GM23338 (cell line): ENCODE results near the gene CCDC40. TPM values are rescaled to one million over a fixed set of nuclear protein-coding genes. Genes with fewer than 3 reads are reported as not detected.

Experiments used
- ATAC-seq: fragments of 200-7000 bp; cut with Tn5 transposase; 3 replicates; pipeline ENCODE4 v1.9.1; 2020
- DNase-seq: peaks from one replicate; pipeline ENCODE4 v3.0.0-alpha.2; 2015; ENCODE audit warnings: low spot score
- H2AFZ ChIP-seq: fragments of 200-600 bp; sonication (generic); 2 replicates; pipeline ENCODE4 v1.8.0; 2016; ENCODE audit warnings: antibody characterized with exemption, mild to moderate bottlenecking, moderate library complexity
- H3F3A ChIP-seq: fragments of 200-600 bp; sonication (generic); replicated peaks from 2 replicates; pipeline ENCODE4 v1.8.0; 2017; ENCODE audit warnings: antibody characterized with exemption, mixed run types, low read depth
- H3K27ac ChIP-seq: fragments of 200-600 bp; sonication (generic); 2 replicates; pipeline ENCODE4 v1.6.1; 2016; ENCODE audit warnings: low read depth
- H3K27me3 ChIP-seq: fragments of 200-600 bp; sonication (generic); 2 replicates; pipeline ENCODE4 v1.8.0; 2016; ENCODE audit warnings: mild to moderate bottlenecking, mixed run types, moderate library complexity; ENCODE audit not compliant: insufficient read depth
- H3K36me3 ChIP-seq: fragments of 200-600 bp; sonication (generic); 2 replicates; pipeline ENCODE4 v1.8.0; 2016; ENCODE audit warnings: mild to moderate bottlenecking; ENCODE audit not compliant: insufficient read depth
- H3K4me1 ChIP-seq: fragments of 200-600 bp; sonication (generic); 2 replicates; pipeline ENCODE4 v1.8.0; 2016; ENCODE audit warnings: mild to moderate bottlenecking, moderate library complexity; ENCODE audit not compliant: insufficient read depth
- H3K4me2 ChIP-seq: fragments of 200-600 bp; sonication (generic); 2 replicates; pipeline ENCODE4 v1.7.1; 2017; ENCODE audit warnings: mixed run types
- H3K4me3 ChIP-seq: fragments of 200-600 bp; sonication (generic); 2 replicates; pipeline ENCODE4 v1.6.1; 2016; ENCODE audit warnings: mixed run types
- H3K79me2 ChIP-seq: fragments of 200-600 bp; sonication (generic); replicated peaks from 2 replicates; pipeline ENCODE4 v1.8.0; 2017; ENCODE audit warnings: mild to moderate bottlenecking; ENCODE audit not compliant: insufficient read depth
- H3K9me2 ChIP-seq: fragments of 200-600 bp; sonication (generic); 2 replicates; pipeline ENCODE4 v1.8.0; 2017; ENCODE audit not compliant: insufficient read depth
- H4K20me1 ChIP-seq: fragments of 200-600 bp; sonication (generic); replicated peaks from 2 replicates; pipeline ENCODE4 v1.8.0; 2017; ENCODE audit warnings: mild to moderate bottlenecking; ENCODE audit not compliant: insufficient read depth
- H3K27ac Mint-ChIP-seq: 2 replicates; pipeline ENCODE4 v1.8.0; 2020; ENCODE audit warnings: inconsistent platforms, mild to moderate bottlenecking, moderate library complexity, mixed read lengths
- H3K27me3 Mint-ChIP-seq: 3 replicates; pipeline ENCODE4 v1.8.0; 2022; ENCODE audit warnings: low read depth, mild to moderate bottlenecking, moderate library complexity, mixed read lengths, inconsistent platforms; ENCODE audit not compliant: insufficient read depth, poor library complexity
- H3K36me3 Mint-ChIP-seq: 3 replicates; pipeline ENCODE4 v1.8.0; 2021; ENCODE audit warnings: low read depth, mild to moderate bottlenecking, inconsistent platforms, moderate library complexity, mixed read lengths
- H3K4me1 Mint-ChIP-seq: 3 replicates; pipeline ENCODE4 v1.8.0; 2020; ENCODE audit warnings: mild to moderate bottlenecking, inconsistent platforms, mixed read lengths
- H3K4me3 Mint-ChIP-seq: 3 replicates; pipeline ENCODE4 v1.8.0; 2021; ENCODE audit warnings: moderate library complexity, mild to moderate bottlenecking, inconsistent platforms, mixed read lengths
- H3K9me3 Mint-ChIP-seq: 3 replicates; pipeline ENCODE4 v1.8.0; 2020; ENCODE audit warnings: moderate library complexity, mild to moderate bottlenecking, inconsistent platforms, mixed read lengths
- CREB1 ChIP-seq: fragments of 250-450 bp; sonication (Bioruptor Pico); IDR thresholded peaks from 2 replicates; pipeline ENCODE4 v1.5.0; 2020; ENCODE audit warnings: low read depth, mild to moderate bottlenecking, moderate library complexity
- ETS1 ChIP-seq: IDR thresholded peaks from 2 replicates; pipeline ENCODE4 v1.6.1; 2016; ENCODE audit warnings: antibody characterized with exemption
- EZH2 ChIP-seq: fragments of 200-600 bp; sonication (generic); IDR thresholded peaks from one replicate; pipeline ENCODE4 v1.8.0; 2017; ENCODE audit warnings: antibody characterized with exemption, mild to moderate bottlenecking, low read depth; ENCODE audit not compliant: unreplicated experiment
- JUNB ChIP-seq: IDR thresholded peaks from one replicate; pipeline ENCODE4 v1.6.1; 2016; ENCODE audit warnings: antibody characterized with exemption; ENCODE audit not compliant: unreplicated experiment
- NANOG ChIP-seq: IDR thresholded peaks from 2 replicates; pipeline ENCODE4 v1.6.1; 2016; ENCODE audit warnings: antibody characterized with exemption, borderline replicate concordance
- REST ChIP-seq: IDR thresholded peaks from one replicate; pipeline ENCODE4 v1.6.1; 2018; ENCODE audit warnings: antibody characterized with exemption; ENCODE audit not compliant: unreplicated experiment
- STAT1 ChIP-seq: IDR thresholded peaks from one replicate; pipeline ENCODE4 v1.6.1; 2016; ENCODE audit warnings: antibody characterized with exemption; ENCODE audit not compliant: unreplicated experiment
- polyA plus RNA-seq: library from polyadenylated mRNA; unstranded; fragments of >200 nt; fragmentation: Nextera tagmentation; extraction: Ambion mirVana; gene quantifications from 2 replicates; pipeline ENCODE4 v1.2.1, GENCODE V29; 2016
- total RNA-seq: library from RNA; depleted of rRNA; stranded (reverse); fragments of >200 nt; shearing (Covaris generic); gene quantifications from 2 replicates; pipeline ENCODE4 v1.2.3, GENCODE V29; 2014

Gene CCDC40
- total and polyA plus RNA-seq, 2 experiments from 2014 or later, result 7.6 to 8.1 TPM

- peaks cover 1% of the 10 kb centered on the region; the same call in 1 of the 2 replicates for H3K27me3 ChIP-seq
- no peaks in the 10 kb centered on the region for H4K20me1 ChIP-seq
- no peaks in the 10 kb centered on the region for H3K36me3 ChIP-seq
- no peak for TF ChIP-seq NANOG
- no peak for TF ChIP-seq REST
- TF ChIP-seq ETS1, result no peak
- no peak for TF ChIP-seq EZH2
- no peak for TF ChIP-seq STAT1
- TF ChIP-seq JUNB, result no peak
- TF ChIP-seq CREB1 (CRISPR knock-in tag), result no peak
- DNase-seq (no peak), ATAC-seq (no peak)
- Mint-ChIP-seq H3K27ac (no peak overlapping the region), H3K4me1 (peaks cover 22% of the 10 kb centered on the region), H3K36me3 (peaks cover 3% of the 10 kb centered on the region; the same call in 2 of the 3 replicates), H3K4me3 (no peak overlapping the region), H3K9me3 (no peaks in the 10 kb centered on the region; the same call in 2 of the 3 replicates), H3K27me3 (peaks cover 12% of the 10 kb centered on the region)
- H3K4me1 ChIP-seq, result peaks cover 9% of the 10 kb centered on the region; the same call in 1 of the 2 replicates
- H3K4me3 ChIP-seq, result no peak overlapping the region
- no peak overlapping the region for H2AFZ ChIP-seq
- no peaks in the 10 kb centered on the region for H3K9me2 ChIP-seq
- 0 out of 2 replicates have a peak, but pooled peaks cover 5% of the 10 kb centered on the region for H3K79me2 ChIP-seq
- no peak overlapping the region for H3K27ac ChIP-seq
- no peaks in the 10 kb centered on the region for H3F3A ChIP-seq
- no peak overlapping the region for H3K4me2 ChIP-seq
Measured at GRCh38 chr17:80105762-80106161, 69.3 kb downstream of the CCDC40 start.

- Histone ChIP-seq H3F3A (no peaks in the 10 kb centered on the region), H3K9me2 (no peaks in the 10 kb centered on the region), H2AFZ (no peak overlapping the region), H3K27ac (no peak overlapping the region), H3K79me2 (0 out of 2 replicates have a peak, but pooled peaks cover 5% of the 10 kb centered on the region), H3K36me3 (no peaks in the 10 kb centered on the region), H3K4me2 (no peak overlapping the region), H3K4me1 (peaks cover 7% of the 10 kb centered on the region; the same call in 1 of the 2 replicates), H3K4me3 (no peak overlapping the region), H4K20me1 (no peaks in the 10 kb centered on the region), H3K27me3 (no peaks in the 10 kb centered on the region)
- Mint-ChIP-seq H3K4me1 (peaks cover 22% of the 10 kb centered on the region), H3K36me3 (peaks cover 3% of the 10 kb centered on the region; the same call in 2 of the 3 replicates), H3K9me3 (no peaks in the 10 kb centered on the region; the same call in 2 of the 3 replicates), H3K27ac (no peak overlapping the region), H3K27me3 (peaks cover 10% of the 10 kb centered on the region), H3K4me3 (no peak overlapping the region)
- TF ChIP-seq ETS1 (no peak), NANOG (no peak)
- no peak for ATAC-seq
- no peak for DNase-seq
Measured at GRCh38 chr17:80106176-80106575, 69.7 kb downstream of the CCDC40 start.
